Chondrocyte (in vitro differentiated cells): ENCODE measurements around the gene MFNG. TPM values are rescaled to one million over a fixed set of nuclear protein-coding genes. Genes with fewer than 3 reads are reported as not detected.

Experiments
- DNase-seq: peaks from one replicate; pipeline ENCODE4 v3.0.0; 2021; ENCODE audit warnings: mixed read lengths, low spot score
- H3K27ac Mint-ChIP-seq: one replicate; pipeline ENCODE4 v1.8.0; 2021; ENCODE audit warnings: mild to moderate bottlenecking, moderate library complexity, mixed read lengths; ENCODE audit not compliant: unreplicated experiment
- H3K27me3 Mint-ChIP-seq: 2 replicates; pipeline ENCODE4 v1.8.0; 2021; ENCODE audit warnings: low read depth, mixed read lengths
- H3K36me3 Mint-ChIP-seq: 2 replicates; pipeline ENCODE4 v1.8.0; 2021; ENCODE audit warnings: low read depth, mixed read lengths
- H3K4me1 Mint-ChIP-seq: 2 replicates; pipeline ENCODE4 v1.8.0; 2021; ENCODE audit warnings: low read depth, mild to moderate bottlenecking, mixed read lengths
- H3K4me3 Mint-ChIP-seq: one replicate; pipeline ENCODE4 v1.8.0; 2021; ENCODE audit warnings: mild to moderate bottlenecking, moderate library complexity, mixed read lengths; ENCODE audit not compliant: unreplicated experiment
- H3K9me3 Mint-ChIP-seq: 2 replicates; pipeline ENCODE4 v1.8.0; 2021; ENCODE audit warnings: low read depth, mixed read lengths
- CTCF ChIP-seq: fragments of 200-600 bp; sonication (generic); IDR thresholded peaks from 2 replicates; pipeline ENCODE4 v1.5.0; 2021; ENCODE audit warnings: antibody characterized with exemption, mild to moderate bottlenecking, moderate library complexity
- total RNA-seq: library from RNA; stranded (reverse); gene quantifications from 3 replicates; pipeline ENCODE4 v1.2.1, GENCODE V29; 2021

MFNG gene
- total RNA-seq, 1 donor from 2014 or later, result 1.1 TPM

DNA sequence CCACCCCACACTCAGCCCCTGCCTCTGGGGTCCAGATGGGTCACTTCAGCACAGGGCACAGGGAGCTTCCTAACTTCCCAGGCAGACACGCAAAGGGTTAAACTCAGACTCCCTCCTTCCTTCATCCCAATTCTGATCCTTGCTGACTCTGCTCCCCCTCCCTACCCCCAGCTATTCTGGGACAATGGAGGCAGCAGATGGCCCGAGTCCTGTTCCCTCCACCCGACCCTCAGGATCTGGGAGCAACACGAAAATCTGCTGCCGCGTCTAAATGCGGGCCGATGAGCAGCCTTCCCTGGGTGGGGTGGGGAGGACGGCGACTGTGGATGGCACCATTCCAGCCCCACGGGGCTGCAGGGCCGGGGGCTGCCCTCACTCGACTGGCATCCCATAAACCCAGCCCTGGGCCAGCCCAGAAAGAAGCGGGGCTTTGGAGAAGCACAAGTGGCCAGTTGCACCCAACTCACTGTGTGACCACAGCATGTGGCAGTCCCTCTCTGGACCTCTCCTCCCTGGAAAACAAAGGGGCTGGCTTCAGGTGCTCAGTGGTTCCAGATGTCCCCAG lies 18.7 kb downstream of the MFNG start:
- Mint-ChIP-seq H3K4me3 (no peak overlapping the region), H3K36me3 (no peaks in the 10 kb centered on the region), H3K27ac (no peak overlapping the region), H3K9me3 (no peaks in the 10 kb centered on the region), H3K27me3 (peaks cover 23% of the 10 kb centered on the region), H3K4me1 (no peaks in the 10 kb centered on the region)
- TF ChIP-seq CTCF, result no peak
- no peak for DNase-seq

- H3K36me3 Mint-ChIP-seq, result no peaks in the 10 kb centered on the region
- H3K27ac Mint-ChIP-seq, result no peak overlapping the region
- no peak overlapping the region for H3K4me3 Mint-ChIP-seq
- no peaks in the 10 kb centered on the region for H3K9me3 Mint-ChIP-seq
- TF ChIP-seq CTCF, result no peak
- H3K27me3 Mint-ChIP-seq, result peaks cover 30% of the 10 kb centered on the region
- no peaks in the 10 kb centered on the region for H3K4me1 Mint-ChIP-seq
- DNase-seq, result no peak
These were observed 22.0 kb downstream of the MFNG start for GRCh38 chr22:37464181-37464580.

DNA sequence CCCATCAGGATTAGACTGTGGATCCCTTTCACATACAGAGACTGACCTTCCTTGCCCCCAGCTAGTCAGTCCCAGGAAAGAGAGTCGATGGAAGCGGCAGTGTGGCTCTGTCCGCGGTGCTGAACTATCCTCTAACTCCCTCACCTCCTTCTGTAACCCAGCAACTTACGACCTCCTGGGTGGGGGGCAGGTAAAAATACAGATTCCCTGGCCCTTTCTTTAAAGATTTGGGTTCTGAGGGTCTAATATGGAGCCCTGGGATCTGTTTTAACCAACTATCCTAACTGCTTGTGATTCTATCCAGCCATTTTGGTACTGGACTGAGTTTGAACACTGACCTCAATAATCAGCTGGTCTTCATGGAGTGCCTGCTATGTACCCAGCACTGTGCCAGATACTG lies 23.2 kb downstream of the MFNG start:
- Mint-ChIP-seq H3K4me3 (no peak overlapping the region), H3K27ac (no peak overlapping the region), H3K36me3 (no peaks in the 10 kb centered on the region), H3K4me1 (no peaks in the 10 kb centered on the region), H3K27me3 (peaks cover 32% of the 10 kb centered on the region), H3K9me3 (no peaks in the 10 kb centered on the region)
- TF ChIP-seq CTCF, result no peak
- no peak for DNase-seq

- Mint-ChIP-seq H3K36me3 (no peaks in the 10 kb centered on the region), H3K27ac (no peak overlapping the region), H3K27me3 (peaks cover 36% of the 10 kb centered on the region), H3K4me1 (no peaks in the 10 kb centered on the region), H3K9me3 (no peaks in the 10 kb centered on the region), H3K4me3 (no peak overlapping the region)
- DNase-seq, result no peak
- no peak for TF ChIP-seq CTCF
These were observed 23.7 kb downstream of the MFNG start for GRCh38 chr22:37462436-37462835.

GRCh38 chr22:37461961-37462360 lies 24.2 kb downstream of the MFNG start:
- H3K27me3 Mint-ChIP-seq, result peaks cover 37% of the 10 kb centered on the region
- no peaks in the 10 kb centered on the region for H3K36me3 Mint-ChIP-seq
- TF ChIP-seq CTCF, result no peak
- H3K27ac Mint-ChIP-seq, result no peak overlapping the region
- H3K4me1 Mint-ChIP-seq, result peaks cover 2% of the 10 kb centered on the region
- no peak for DNase-seq
- H3K4me3 Mint-ChIP-seq, result no peak overlapping the region
- no peaks in the 10 kb centered on the region for H3K9me3 Mint-ChIP-seq
